ENCODE measurements around the gene CD109. TPM values are rescaled to one million over a fixed set of nuclear protein-coding genes. Genes with fewer than 3 reads are reported as not detected.
A peak's percentile ranks its signal among the peaks of the same experiment; 100 is the strongest.
"Not testable (repeated sequence)": the region's sequence is repeated elsewhere in the genome, so short reads cannot be mapped to it uniquely, and the experiment has no call there.

Gene CD109
- total RNA-seq, 2 experiments from 2014 or later, result 10.8 to 11.3 TPM

- Mint-ChIP-seq H3K27me3 (no peaks in the 10 kb centered on the region), H3K27ac (no peak overlapping the region), H3K4me1 (peaks cover 21% of the 10 kb centered on the region), H3K4me3 (no peak overlapping the region), H3K9me3 (peaks cover 8% of the 10 kb centered on the region), H3K36me3 (ENCODE audit: low read depth) (peaks cover 21% of the 10 kb centered on the region)
- POLR2A ChIA-PET, result no interaction called here
- CTCF ChIA-PET, result no interaction called here
- DNase-seq, result no peak
These were observed 23.0 kb downstream of the CD109 start for GRCh38 chr6:73719046-73719445.

GRCh38 chr6:73722318-73723060 lies 26.5 kb downstream of the CD109 start:
- DNase-seq, result no peak
- H3K4me3 Mint-ChIP-seq, result no peak overlapping the region
- peaks cover 26% of the 10 kb centered on the region for H3K4me1 Mint-ChIP-seq

GRCh38 chr6:73723480-73723879 lies 27.5 kb downstream of the CD109 start:
- not testable (repeated sequence) for H3K27ac Mint-ChIP-seq; H3K9me3 Mint-ChIP-seq; H3K27me3 Mint-ChIP-seq; DNase-seq; H3K36me3 Mint-ChIP-seq (ENCODE audit: low read depth); H3K4me3 Mint-ChIP-seq
- ChIA-PET CTCF (interaction anchor here (1.4 kb wide), 1 partner anchor 10 kb away, joined by 4 read pairs; no protein-coding TSS in a partner anchor), POLR2A (interaction anchor here (0.7 kb wide), 1 partner anchor 207 kb away, joined by 3 read pairs; no protein-coding TSS in a partner anchor)
- H3K4me1 Mint-ChIP-seq, result peaks cover 28% of the 10 kb centered on the region

More at GRCh38 chr6:73722318-73723060, 26.5 kb downstream of the CD109 start:
- peaks cover 2% of the 10 kb centered on the region for H3K9me3 Mint-ChIP-seq
- ChIA-PET CTCF (interaction anchor here (1.3 to 1.8 kb wide), 3 partner anchors 11 to 70 kb away, joined by 3 to 6 read pairs (median 4); no protein-coding TSS in a partner anchor), POLR2A (interaction anchor here (0.6 kb wide), 1 partner anchor 36 kb away, joined by 9 read pairs; no protein-coding TSS in a partner anchor)
- H3K27me3 Mint-ChIP-seq, result no peaks in the 10 kb centered on the region
- peaks cover 8% of the 10 kb centered on the region for H3K36me3 Mint-ChIP-seq (ENCODE audit: low read depth)
- no peak overlapping the region for H3K27ac Mint-ChIP-seq

- Mint-ChIP-seq H3K27ac (peak overlapping the region; percentile 15), H3K27me3 (no peaks in the 10 kb centered on the region), H3K4me3 (no peak overlapping the region), H3K4me1 (peaks cover 33% of the 10 kb centered on the region), H3K36me3 (ENCODE audit: low read depth) (peaks cover 8% of the 10 kb centered on the region), H3K9me3 (no peaks in the 10 kb centered on the region)
- DNase-seq, result no peak
- ChIA-PET CTCF (interaction anchor here (1.4 kb wide), 1 partner anchor 9 kb away, joined by 4 read pairs; no protein-coding TSS in a partner anchor), POLR2A (no interaction called here)
These were observed 28.4 kb downstream of the CD109 start for GRCh38 chr6:73724389-73724788.

- H3K27me3 Mint-ChIP-seq; CTCF ChIA-PET; POLR2A ChIA-PET; H3K36me3 Mint-ChIP-seq (ENCODE audit: low read depth); H3K9me3 Mint-ChIP-seq: not testable (repeated sequence)
- Mint-ChIP-seq H3K4me1 (peaks cover 33% of the 10 kb centered on the region), H3K27ac (peak overlapping the region; percentile 58), H3K4me3 (peak overlapping the region; percentile 28)
- DNase-seq, result peak; percentile 57
These were observed 29.2 kb downstream of the CD109 start for GRCh38 chr6:73725192-73725591.

GRCh38 chr6:73727114-73727513 lies 31.1 kb downstream of the CD109 start:
- CTCF ChIA-PET, result no interaction called here
- no peaks in the 10 kb centered on the region for H3K27me3 Mint-ChIP-seq
- H3K9me3 Mint-ChIP-seq, result no peaks in the 10 kb centered on the region
- no peak overlapping the region for H3K27ac Mint-ChIP-seq
- POLR2A ChIA-PET, result no interaction called here
- DNase-seq, result no peak
- peaks cover 5% of the 10 kb centered on the region for H3K36me3 Mint-ChIP-seq (ENCODE audit: low read depth)
- H3K4me1 Mint-ChIP-seq, result peaks cover 32% of the 10 kb centered on the region
- H3K4me3 Mint-ChIP-seq, result no peak overlapping the region

GRCh38 chr6:73728548-73729205 lies 32.7 kb downstream of the CD109 start:
- CTCF ChIA-PET, result interaction anchor here (1.3 kb wide), 1 partner anchor 53 kb away, joined by 5 read pairs; no protein-coding TSS in a partner anchor
- no peak for DNase-seq
- Mint-ChIP-seq H3K9me3 (no peaks in the 10 kb centered on the region), H3K4me1 (peaks cover 25% of the 10 kb centered on the region), H3K36me3 (ENCODE audit: low read depth) (peaks cover 3% of the 10 kb centered on the region), H3K4me3 (no peak overlapping the region), H3K27me3 (no peaks in the 10 kb centered on the region), H3K27ac (no peak overlapping the region)
- POLR2A ChIA-PET, result interaction anchor here (0.7 kb wide), 1 partner anchor 37 kb away, joined by 3 read pairs; no protein-coding TSS in a partner anchor

- POLR2A ChIA-PET, result no interaction called here
- CTCF ChIA-PET, result interaction anchor here (0.5 kb wide), 1 partner anchor 274 kb away, joined by 4 read pairs; no protein-coding TSS in a partner anchor
These were observed 35.3 kb downstream of the CD109 start for GRCh38 chr6:73731285-73731684.

GRCh38 chr6:73732845-73733675 lies 37.1 kb downstream of the CD109 start:
- Mint-ChIP-seq H3K27ac (peak overlapping the region; percentile 16), H3K9me3 (no peaks in the 10 kb centered on the region), H3K4me1 (peaks cover 13% of the 10 kb centered on the region), H3K36me3 (ENCODE audit: low read depth) (peaks cover 3% of the 10 kb centered on the region), H3K4me3 (no peak overlapping the region), H3K27me3 (no peaks in the 10 kb centered on the region)
- DNase-seq, result peak; percentile 81
- CTCF ChIA-PET, result interaction anchor here (0.6 to 2.2 kb wide), 20 partner anchors 9 to 1471 kb away, joined by 3 to 12 read pairs (median 4); no protein-coding TSS in a partner anchor
- POLR2A ChIA-PET, result interaction anchor here (0.7 kb wide), 1 partner anchor 42 kb away, joined by 3 read pairs; no protein-coding TSS in a partner anchor

More at GRCh38 chr6:73731285-73731684, 35.3 kb downstream of the CD109 start:
- no peak for DNase-seq
- Mint-ChIP-seq H3K4me1 (peaks cover 18% of the 10 kb centered on the region), H3K27ac (no peak overlapping the region), H3K27me3 (no peaks in the 10 kb centered on the region), H3K4me3 (no peak overlapping the region), H3K36me3 (ENCODE audit: low read depth) (peaks cover 3% of the 10 kb centered on the region), H3K9me3 (no peaks in the 10 kb centered on the region)

- Mint-ChIP-seq H3K36me3 (ENCODE audit: low read depth) (no peaks in the 10 kb centered on the region), H3K4me1 (peaks cover 9% of the 10 kb centered on the region), H3K4me3 (no peak overlapping the region), H3K9me3 (no peaks in the 10 kb centered on the region), H3K27ac (no peak overlapping the region), H3K27me3 (no peaks in the 10 kb centered on the region)
- CTCF ChIA-PET, result interaction anchor here (0.6 to 2.2 kb wide), 13 partner anchors 10 to 1471 kb away, joined by 3 to 12 read pairs (median 4); no protein-coding TSS in a partner anchor
- POLR2A ChIA-PET, result no interaction called here
- no peak for DNase-seq
These were observed 37.8 kb downstream of the CD109 start for GRCh38 chr6:73733791-73734190.

- Mint-ChIP-seq H3K27ac (no peak overlapping the region), H3K4me1 (peaks cover 7% of the 10 kb centered on the region), H3K9me3 (no peaks in the 10 kb centered on the region), H3K27me3 (no peaks in the 10 kb centered on the region), H3K36me3 (ENCODE audit: low read depth) (no peaks in the 10 kb centered on the region), H3K4me3 (no peak overlapping the region)
- CTCF ChIA-PET, result no interaction called here
- no peak for DNase-seq
- POLR2A ChIA-PET, result no interaction called here
These were observed 38.9 kb downstream of the CD109 start for GRCh38 chr6:73734832-73735453.

Data from activated CD4-positive, alpha-beta T cell treated with anti-CD3 and anti-CD28 coated beads, Interleukin-2, amount 10 ng/mL, durations not matched to agents 7 days and 5 days (primary cell).